Dermis blood vessel endothelial cell (primary cell): ENCODE data around the gene GRK5. TPM values are rescaled to one million over a fixed set of nuclear protein-coding genes. Genes with fewer than 3 reads are reported as not detected.
"Not testable (repeated sequence)": the region's sequence is repeated elsewhere in the genome, so short reads cannot be mapped to it uniquely, and the experiment has no call there.

Experiments
- DNase-seq: peaks from one replicate; pipeline ENCODE4 v3.0.0; 2010
- total RNA-seq: library from RNA; depleted of rRNA; stranded (reverse); fragments of >200 nt; gene quantifications from 2 replicates; pipeline ENCODE4 v1.2.3, GENCODE V29; 2014

GRK5 gene
- total RNA-seq, 1 donor from 2014 or later = 57.9 TPM

DNA sequence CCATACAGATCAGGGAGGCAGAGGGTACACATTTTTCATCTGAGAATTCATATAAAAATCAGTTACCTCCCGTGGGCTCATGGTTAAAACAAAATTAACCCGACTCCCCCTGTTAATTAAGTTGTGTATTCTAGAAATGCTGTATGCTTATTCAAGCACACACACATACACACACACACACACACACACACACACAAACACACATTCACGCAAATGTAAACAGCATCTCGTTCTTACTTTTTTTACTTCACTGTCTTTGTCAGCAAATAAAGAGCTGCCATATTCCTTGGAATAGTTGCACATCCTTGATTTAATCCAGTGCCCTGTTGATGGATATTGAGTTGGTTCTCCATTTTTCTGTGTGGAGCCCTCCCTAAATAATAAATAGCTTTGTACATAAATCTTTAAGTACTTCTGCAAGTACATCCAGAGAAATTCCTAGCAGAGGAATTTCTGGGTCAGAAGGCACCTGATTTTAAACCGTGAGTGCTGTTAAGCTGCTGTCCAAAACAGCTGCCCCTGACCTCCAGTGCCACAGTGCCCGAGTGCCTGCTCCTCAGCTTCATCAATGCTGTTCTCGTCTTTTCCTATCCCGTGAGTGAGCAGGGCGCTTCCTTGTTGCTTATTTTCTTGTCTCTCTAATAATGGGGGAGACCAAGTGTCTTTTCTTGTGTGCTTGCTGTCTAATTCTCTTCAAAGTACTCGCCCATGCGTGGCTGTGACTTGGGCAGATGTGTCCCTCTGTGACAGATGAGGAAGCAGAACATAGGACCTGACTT, 217.9 kb downstream of the GRK5 start:
- no peak for DNase-seq

DNA sequence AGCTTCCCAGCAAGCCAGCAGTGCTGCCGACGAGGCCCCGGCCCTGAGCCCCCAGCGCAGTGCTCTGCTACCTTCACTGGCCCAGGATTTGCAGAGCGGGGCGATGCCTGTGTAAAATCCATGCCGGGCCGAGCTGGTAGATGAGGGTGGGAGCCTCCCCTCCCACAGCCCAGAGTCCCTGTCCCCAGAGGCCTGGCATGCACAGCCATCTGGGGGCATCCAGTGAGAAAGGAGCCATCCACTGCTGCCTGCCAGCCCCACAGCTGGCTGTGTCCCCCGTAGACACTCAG, 218.5 kb downstream of the GRK5 start:
- no peak for DNase-seq

DNA sequence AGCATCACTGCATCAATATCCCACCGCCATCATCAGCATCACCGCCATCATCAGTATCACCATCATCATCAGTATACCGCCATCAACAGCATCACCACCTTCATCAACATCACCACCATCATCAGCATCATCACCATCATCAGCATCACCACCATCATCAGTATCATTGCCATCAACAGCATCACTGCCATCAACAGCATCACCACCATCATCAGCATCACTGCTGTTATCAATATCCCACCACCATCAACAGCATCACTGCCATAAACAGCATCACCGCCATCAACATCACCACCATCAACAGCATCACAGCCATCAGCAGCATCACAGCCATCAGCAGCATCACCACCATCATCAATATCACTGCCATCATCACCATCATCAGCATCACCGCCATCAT, 219.3 kb downstream of the GRK5 start:
- no peak for DNase-seq

DNA sequence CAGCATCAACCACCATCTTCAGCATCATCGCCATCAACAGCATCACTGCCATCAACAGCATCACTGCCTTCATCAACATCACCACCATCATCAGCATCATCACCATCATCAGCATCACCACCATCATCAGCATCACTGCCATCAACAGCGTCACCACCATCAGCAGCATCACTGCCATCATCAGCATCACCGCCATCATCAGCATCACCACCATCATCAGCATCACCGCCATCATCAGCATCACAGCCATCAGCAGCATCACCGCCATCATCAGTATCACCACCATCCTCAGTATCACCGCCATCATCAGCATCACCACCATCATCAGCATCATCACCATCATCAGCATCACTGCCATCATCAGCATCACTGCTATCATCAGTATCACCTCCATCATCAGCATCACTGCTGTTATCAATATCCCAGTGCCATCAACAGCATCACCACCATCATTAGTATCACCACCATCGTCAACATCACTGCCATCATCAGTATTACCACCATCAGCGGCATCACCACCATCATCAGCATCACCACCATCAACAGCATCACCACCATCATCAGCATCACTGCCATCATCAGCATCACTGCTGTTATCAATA, 220.0 kb downstream of the GRK5 start:
- DNase-seq = no peak

DNA sequence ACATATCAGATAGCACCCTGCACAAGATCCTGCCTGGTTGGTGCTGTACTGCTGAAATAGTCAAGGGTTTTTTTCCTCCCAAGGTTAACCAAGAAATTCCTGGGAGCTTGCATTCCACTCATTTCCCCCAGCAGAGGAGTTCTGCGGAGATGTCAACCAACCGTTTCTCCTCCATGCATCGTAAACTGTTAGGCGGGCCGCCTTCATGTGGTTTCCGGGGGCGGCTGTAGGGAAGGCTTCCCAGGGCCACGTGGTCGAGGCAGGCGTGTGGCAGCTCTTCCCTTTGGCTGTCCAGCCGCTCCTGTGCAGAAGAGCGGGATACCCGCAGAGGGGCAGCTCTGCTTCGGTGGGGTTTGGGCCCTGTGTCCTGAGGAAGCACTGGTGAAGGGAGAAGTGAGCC, 221.4 kb downstream of the GRK5 start:
- no peak for DNase-seq

DNA sequence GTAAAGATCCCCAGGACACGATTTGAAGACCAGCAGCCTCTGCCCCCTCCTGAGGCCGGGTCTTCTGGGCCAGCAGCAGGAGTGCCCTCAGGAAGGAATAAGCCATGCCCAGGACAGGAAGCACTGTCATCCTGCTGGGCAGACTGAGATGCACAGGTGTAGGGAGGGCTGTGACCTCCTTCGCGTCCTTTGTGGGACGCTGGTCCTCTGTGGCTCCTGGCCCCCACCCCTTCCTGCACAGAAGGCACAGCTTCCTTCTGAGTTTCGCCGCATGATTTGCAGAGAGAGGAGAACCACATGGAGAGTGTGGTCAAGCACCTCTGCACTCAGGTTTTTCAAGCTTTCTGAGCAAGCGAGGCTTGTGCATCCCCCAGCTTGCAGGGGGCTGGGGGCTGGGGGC, 222.4 kb downstream of the GRK5 start:
- DNase-seq = no peak

DNA sequence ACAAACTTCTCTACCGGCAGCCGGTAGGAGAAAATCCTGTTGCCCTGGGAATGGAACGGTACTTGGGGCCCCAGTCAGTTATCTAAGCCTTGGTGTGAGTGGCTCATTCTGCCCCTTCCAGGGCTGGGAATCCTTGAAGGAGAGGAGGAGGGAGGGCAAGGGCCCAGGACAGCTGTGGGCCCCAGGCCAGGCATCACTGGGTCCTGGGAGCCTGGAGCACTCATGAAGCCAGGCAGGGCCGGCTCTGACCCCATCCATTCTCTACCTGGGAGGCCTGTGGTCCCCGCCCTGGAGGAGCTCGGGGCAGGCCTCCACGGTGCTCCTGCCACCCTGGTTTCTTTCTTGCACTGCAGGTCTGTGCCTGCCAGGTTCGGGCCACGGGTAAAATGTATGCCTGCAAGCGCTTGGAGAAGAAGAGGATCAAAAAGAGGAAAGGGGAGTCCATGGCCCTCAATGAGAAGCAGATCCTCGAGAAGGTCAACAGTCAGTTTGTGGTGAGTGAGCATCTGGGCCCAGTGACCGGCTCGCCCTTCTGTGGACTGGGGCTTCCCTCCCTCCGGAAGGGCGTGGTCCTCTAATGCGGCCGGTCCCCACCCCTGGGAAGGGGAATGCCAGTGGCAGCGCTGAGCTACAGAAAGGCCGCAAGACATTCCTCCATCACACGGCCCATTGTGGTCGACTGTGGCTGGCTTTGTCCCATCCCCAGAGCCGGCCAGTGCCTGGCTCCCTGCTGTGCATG, 223.8 kb downstream of the GRK5 start:
- DNase-seq = no peak

DNA sequence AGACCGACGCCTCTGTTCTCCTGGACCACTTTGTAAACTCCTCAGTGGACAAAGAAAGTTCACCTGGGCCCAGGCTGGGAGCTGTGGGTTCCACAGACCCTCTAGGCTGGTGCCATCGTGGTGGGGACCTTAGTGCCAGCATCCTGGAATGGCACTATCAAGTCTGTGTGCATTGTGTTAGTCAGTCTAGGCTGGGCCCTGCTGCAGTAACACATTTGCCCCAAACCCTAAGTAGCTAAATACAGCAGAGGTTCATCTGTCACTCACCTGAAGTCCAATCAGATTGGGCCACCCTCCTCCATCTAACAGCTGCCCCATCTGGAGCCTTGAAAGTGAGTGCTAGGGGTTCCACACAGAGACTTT, 224.4 kb downstream of the GRK5 start:
- no peak for DNase-seq

DNA sequence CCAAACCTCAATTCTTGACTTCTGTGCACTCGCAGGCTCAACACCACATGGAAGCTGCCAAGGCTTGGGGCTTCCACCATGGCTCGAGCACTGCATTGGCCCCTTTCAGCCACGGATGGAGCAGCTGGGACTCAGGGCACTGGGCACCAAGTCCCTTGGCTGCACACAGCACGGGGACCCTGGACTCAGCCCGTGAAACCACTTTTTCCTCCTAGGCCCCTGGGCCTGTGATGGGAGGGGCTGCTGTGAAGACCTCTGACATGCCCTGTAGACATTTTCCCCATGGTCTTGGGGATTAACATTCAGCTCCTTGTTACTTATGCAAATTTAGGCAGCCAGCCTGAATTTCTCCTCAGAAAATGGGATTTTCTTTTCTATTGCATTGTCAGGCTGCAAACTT, 227.6 kb downstream of the GRK5 start:
- not testable (repeated sequence) for DNase-seq

DNA sequence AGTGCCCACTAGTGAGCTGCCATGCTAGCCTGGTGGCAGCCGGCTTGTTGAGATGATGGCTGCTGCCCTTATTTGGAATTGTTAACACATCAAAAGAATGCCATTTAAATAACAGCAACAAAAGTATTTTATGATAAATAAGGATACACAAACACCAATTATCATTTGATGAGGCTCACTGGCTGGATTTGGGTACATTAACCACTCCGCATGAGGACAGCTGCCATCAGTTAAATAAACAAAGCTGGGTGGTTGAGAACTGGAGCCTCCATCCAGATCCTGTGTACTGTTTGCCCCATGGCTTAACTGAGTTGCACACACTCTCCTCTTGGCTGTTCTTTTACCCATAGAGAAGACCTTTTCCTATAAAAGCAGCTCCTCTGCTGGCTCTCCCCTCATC, 231.3 kb downstream of the GRK5 start:
- DNase-seq = no peak

DNA sequence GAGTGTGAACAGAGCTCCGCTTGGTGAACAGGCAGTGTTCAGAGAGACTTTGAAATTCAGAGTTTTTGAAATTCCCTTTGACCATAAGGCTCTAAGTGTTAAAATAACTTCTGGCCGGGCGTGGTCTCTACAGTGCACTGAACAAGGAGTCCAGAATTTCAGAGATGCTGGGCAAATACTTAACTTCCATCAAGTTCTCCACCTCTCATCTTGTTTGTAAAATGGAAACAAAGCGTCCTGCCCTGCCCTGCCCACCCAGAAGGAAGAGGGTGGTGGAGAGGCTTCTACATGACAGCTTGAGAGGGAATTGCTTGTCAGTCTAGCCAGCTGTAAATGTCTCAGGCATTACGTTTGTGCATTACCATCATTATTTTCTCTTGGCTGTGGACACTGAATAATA, 232.6 kb downstream of the GRK5 start:
- DNase-seq = no peak

DNA sequence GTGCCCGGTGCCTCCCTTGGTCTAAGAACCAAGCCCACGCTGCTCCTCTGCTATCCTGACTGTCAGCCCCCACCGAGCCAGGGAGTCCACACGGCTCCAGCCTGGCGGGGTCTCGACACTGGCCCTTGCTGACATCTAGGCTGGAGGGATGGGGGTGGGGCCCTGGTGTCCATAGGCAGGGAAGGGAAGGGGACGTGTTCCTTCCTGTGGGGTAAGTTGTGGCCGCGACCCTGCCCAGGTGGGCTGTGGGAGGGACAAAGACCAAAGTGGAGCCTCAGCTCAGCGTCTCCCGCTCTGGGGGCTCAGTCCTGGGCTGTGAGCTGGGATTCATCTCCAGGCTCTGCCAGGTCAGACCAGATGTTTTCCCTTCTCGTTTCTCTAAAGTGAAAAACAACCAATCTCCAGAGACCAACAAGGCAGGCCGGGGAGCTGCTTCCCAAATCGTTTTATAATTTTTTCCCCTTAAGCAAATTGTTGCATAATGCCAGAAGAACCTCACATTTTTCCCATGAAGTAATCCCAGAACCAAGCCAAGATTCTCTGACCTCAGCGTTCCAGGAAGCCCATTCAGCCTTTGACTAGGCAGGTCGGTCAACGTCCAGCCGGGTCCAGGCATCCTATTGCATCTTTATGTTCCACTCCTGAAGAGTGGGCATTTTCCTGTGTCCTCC, 233.9 kb downstream of the GRK5 start:
- DNase-seq = peak; percentile 56

DNA sequence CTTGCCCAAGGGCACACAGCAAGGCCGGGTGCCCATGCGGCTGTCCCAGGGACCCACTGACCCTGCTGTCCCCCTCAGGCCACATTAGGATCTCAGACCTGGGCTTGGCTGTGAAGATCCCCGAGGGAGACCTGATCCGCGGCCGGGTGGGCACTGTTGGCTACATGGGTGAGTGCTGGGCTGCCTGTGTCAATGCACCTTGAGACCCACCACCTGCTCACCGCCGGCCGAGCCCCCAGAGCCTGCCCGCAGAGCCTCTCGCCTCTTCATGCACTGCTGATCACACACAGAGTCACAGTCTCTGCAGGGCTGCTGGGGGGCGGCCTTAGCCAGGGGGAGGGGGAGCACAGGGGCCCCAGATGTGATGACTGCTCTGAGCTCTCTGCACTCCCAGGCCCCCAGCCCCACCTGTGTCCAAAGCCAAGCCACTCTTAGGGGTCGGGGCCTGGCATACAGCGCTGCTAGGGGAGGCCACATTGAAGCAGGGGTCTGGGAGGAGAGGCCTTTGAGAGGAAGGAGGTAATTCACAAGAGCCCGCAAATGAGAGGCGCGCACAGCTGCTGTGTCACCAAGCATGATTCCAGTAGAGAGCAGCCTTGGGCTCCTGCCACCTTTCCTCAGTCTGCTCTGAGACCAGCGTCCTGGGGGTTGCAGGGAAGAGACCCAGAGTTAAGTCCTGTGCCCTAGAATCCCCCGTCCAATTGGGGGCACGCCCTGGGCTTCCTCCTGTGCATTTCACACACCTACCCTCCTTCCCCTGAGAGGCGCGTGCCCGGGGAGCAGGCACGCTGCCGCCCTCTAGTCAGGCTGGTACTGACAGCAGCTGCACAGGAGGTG, 234.8 kb downstream of the GRK5 start:
- no peak for DNase-seq

DNA sequence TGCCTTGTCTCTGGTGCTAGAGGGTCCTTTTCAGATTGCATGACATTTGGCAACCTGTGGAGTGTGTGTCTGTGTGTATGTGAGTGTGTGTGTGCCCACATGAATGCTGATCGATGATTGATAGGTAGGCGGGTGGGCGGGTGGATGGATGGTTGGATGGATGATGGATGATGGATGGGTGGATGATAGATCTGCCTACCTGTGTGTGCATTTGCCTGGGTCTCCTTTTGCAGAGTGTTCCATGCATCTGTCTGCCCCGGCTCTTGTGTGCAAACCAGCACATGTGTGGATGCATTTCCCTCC, 235.3 kb downstream of the GRK5 start:
- DNase-seq = no peak

DNA sequence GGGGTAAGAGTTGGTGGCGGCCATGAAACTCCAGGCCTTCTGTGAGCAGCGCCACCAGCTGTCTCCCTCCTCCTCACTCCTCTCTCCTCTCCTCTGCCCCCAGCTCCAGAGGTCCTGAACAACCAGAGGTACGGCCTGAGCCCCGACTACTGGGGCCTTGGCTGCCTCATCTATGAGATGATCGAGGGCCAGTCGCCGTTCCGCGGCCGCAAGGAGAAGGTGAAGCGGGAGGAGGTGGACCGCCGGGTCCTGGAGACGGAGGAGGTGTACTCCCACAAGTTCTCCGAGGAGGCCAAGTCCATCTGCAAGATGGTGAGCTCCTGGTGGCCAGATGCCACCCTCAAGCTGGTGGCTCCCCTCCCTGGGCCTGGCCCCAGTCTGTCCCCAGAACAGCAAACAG, 236.1 kb downstream of the GRK5 start:
- DNase-seq = no peak

DNA sequence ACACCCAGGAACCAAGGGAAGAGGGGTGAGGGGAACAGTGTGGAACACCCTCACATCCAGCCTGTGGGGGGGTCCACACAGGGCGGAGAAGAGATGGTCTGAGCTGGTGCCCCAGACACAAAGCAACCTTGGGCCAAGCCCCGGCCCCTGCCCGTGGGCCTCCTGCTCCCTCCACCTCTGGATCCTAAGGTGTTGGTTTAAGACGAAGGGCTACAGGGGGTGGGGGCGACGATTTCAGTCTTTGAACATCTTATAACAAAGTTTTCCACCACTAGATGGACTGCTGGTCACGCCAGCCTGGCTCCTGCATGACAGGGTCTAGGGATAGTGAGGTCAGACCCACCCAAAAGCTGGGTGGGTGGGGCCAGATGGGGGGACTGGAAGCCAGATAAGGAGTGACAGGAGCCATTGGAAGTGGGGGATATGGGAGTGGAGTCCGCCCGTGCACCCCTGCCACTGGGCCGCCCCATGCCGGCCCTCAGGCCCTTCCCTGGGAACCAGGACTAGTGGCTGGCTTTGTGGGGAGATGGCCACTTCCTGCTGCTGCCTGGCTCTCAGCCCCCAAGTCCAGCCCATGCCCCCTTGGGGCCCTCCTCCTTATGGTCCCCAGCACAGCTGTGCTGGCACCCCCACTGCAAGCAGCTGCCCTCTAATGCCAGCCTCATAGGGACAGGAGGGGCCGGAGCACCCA, 236.7 kb downstream of the GRK5 start:
- DNase-seq = no peak

DNA sequence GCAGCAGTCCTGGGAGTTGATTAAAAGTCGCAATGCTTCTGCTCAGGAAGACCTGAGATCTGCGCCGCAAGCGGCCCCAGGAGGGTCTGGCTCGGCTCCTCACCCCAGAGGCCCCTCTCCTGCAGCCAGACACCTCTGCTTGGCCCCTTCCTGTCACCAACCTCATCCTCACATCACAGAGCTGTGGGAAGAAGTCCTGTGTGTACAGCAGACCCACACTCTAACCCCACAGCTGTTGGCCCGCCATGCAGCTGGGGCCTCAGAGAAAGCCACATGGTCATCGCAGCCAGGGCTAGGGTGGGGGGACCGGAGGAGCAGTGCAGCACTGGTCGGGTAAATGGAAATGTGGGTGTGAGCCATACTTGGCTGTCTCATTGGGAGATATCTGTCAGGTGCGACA, 237.5 kb downstream of the GRK5 start:
- DNase-seq = no peak

DNA sequence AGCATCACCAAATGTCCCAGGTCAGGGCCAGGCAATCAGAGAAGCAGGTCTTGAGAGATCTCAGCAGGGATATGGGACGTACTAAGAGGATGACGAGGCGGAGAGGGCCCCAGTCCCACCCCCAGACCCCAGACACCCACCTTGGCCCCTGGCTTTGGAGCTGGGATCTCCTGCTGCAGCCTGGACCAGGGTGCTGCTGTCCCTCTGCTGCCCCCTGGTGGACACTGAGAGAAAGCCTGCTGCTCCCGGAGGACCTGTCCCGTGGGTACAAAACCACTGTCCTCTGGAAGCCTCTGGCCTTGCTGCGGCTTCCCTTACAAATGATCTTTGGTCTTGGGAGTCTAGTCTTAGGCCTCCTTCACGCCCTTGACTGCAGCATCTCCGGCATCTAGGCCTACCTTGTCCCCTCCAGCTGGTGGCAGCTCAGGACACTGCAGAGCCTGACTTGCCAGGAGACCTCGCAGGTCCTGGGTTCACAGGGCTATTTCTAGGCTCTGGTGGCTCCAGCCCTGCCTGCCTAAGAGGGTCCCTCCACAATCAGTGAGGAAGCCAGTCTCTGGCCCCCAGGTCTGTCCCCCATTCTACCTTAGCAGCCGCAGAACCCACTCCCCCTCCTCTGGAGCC, 238.1 kb downstream of the GRK5 start:
- DNase-seq = peak; percentile 90

DNA sequence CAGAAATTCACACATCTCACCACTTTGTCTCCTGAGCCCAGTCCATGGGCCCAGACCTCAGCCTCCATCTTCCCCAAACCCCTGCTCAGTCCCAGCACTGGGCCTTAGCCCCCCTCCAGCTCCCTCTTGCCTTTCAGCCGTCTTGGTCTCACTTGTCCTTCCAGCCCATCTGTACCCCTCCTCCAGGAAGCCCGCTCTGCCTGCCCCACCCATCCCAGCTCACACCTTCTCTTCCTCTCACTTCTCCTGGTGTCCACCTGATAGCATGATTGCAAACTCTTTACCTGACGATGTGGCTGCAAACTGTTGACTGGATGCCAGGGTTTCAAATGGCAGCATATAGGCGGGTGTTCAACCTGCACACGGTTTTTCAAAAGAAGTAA, 238.6 kb downstream of the GRK5 start:
- DNase-seq = no peak

DNA sequence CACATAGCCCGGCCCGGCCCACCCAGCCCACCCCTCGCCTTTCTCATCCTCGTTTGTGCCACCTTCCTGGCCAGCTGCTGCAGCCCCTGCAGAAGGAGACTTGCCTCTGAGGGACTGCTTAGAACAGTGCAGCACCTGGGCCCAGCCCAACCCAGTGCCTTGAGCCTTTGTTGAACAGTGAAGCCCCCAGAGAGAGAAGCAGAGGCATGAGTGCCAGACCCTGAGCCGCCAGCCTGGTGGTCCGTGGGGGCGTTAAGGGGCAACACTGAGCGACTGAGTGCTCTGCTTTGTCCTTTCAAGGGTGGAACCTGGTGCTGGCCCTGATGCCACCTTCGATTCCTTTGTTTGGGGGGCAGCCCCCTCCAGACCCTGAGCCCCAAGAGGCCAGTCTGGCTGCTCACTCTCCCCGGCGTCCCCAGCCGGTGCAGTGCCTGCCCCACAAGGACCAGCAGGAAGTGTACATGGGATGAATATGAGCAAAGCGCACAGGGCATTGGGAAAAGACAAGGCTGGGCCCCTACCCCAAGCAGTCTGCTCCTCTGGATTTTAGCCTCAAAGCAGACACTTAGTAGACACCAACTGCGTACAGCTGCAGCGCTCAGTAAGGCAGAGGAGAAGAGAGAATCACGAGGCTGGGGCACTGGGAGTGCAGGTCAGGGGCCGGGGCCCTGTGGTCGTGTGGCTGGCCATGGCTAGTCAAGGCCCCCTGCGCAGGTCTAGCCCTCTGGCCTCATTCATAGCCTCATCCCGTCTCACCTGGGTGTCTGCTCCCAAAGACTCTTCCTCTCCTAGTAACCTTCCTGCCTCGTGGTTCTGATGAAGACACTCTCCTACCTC, 239.3 kb downstream of the GRK5 start:
- no peak for DNase-seq

DNA sequence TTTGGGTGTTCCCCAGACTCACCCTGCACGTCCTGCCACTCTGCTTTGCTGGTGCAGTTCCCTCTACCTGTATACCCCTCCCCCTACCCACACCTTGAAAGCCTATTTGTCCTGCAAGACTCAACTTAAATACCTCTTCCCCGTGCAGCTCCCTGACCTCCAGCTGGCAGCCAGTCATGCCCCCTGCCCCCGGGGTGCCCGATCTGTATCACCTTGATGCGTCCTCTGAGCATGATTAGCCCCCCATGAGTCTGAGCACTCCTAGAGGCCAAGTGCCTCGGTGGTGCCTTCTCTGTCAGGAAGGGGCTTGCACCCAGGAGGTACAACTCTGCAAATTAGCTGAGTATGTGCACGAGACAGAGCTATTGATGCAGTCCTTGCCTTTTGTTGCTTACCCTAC, 240.1 kb downstream of the GRK5 start:
- DNase-seq = no peak
